Naive thymus-derived CD8-positive, alpha-beta T cell (primary cell): ENCODE data around the gene NCOA3. TPM values are rescaled to one million over a fixed set of nuclear protein-coding genes. Genes with fewer than 3 reads are reported as not detected.
A peak's percentile ranks its signal among the peaks of the same experiment; 100 is the strongest.

ENCODE experiments used
- ATAC-seq, 2 donors: fragments of 150-1000 bp; cut with Tn5 transposase in 1 of 2; sonication (Bioruptor Pico), chemical (Tn5 transposase) in 1 of 2; 1 replicate in 1 of 2; 2 replicates in 1 of 2; pipeline ENCODE4 v1.10.0; 2021; ENCODE audit warnings: mild to moderate bottlenecking in 2 of 2, moderate library complexity in 2 of 2
- POLR2A ChIA-PET: fragments of 350-600 bp; sonication (Branson Sonifier 250); formaldehyde crosslinking; loops from one replicate; lab custom pipeline; 2021; ENCODE audit warnings: antibody characterized with exemption; lab: Charles Lee
- DNase-seq, 10 donors: peaks; one replicate each; pipeline versions ENCODE4 v3.0.0 to v3.0.0-alpha.2; 2020 to 2022
- H3K27ac Mint-ChIP-seq, 10 donors: one replicate each; pipeline ENCODE4 v1.8.0; 2020 to 2022; ENCODE audit warnings: mild to moderate bottlenecking in 10 of 10, mixed read lengths in 10 of 10, moderate library complexity in 4 of 10, inconsistent platforms in 1 of 10
- H3K27me3 Mint-ChIP-seq, 5 donors: one replicate each; pipeline ENCODE4 v1.8.0; 2021 to 2022; ENCODE audit warnings: mixed read lengths in 5 of 5
- H3K36me3 Mint-ChIP-seq, 3 donors: one replicate each; pipeline ENCODE4 v1.8.0; 2020 to 2022; ENCODE audit warnings: mixed read lengths in 3 of 3, mild to moderate bottlenecking in 2 of 3, inconsistent platforms in 1 of 3
- H3K4me1 Mint-ChIP-seq, 4 donors: one replicate each; pipeline ENCODE4 v1.8.0; 2021 to 2022; ENCODE audit warnings: mixed read lengths in 4 of 4
- H3K4me3 Mint-ChIP-seq, 10 donors: one replicate each; pipeline ENCODE4 v1.8.0; 2020 to 2022; ENCODE audit warnings: mild to moderate bottlenecking in 10 of 10, mixed read lengths in 10 of 10, moderate library complexity in 6 of 10, inconsistent platforms in 1 of 10
- H3K9me3 Mint-ChIP-seq, 9 donors: one replicate each; pipeline ENCODE4 v1.8.0; 2020 to 2022; ENCODE audit warnings: mixed read lengths in 9 of 9, mild to moderate bottlenecking in 3 of 9, inconsistent platforms in 1 of 9, moderate library complexity in 1 of 9
- polyA plus RNA-seq, 3 donors: library from polyadenylated mRNA; unstranded; fragments of 300-500 nt; fragmentation: Illumina TruSeq; gene quantifications; one replicate each; pipeline ENCODE4 v1.2.3, GENCODE V29; 2021
- total RNA-seq, 8 experiments: library from RNA in 2 of 8; stranded (reverse) in 2 of 8; gene quantifications; one replicate each; pipeline ENCODE4 v1.2.3 and lab custom pipeline; 2021 to 2026

NCOA3 gene
- total and polyA plus RNA-seq, 5 experiments from 2014 or later = 18.4 to 106 (median 27.8) TPM

DNA sequence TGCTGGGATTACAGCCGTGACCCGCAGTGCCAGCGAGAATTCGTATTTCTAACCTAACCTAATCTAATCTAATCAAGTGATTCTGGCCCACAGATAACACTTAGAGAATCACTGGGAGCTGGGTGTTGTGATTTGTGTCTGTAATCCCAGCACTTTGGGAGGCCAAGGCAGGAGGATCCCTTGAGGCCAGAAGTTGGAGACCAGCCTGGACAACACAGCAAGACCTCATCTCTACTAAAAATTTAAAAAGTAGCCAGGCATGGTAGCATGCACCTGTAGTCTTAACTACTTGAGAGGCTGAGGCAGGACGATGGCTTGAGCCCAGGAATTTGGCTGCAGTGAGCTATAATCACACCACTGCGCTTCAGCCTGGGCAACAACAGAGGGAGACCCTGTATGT is 21.4 kb upstream of the NCOA3 start:
- Mint-ChIP-seq H3K27me3 (no peaks in the 10 kb centered on the region), H3K4me3 (no peak overlapping the region), H3K36me3 (no peaks in the 10 kb centered on the region), H3K9me3 (no peaks in the 10 kb centered on the region), H3K27ac (peak overlapping the region in 2 of 10 donors; percentile 21 to 57), H3K4me1 (peaks cover 2 to 14% (median 4%) of the 10 kb centered on the region in 4 donors)
- no peak for ATAC-seq
- DNase-seq = no peak
- POLR2A ChIA-PET = interaction anchor here (0.6 kb wide), 1 partner anchor 1657 kb away, joined by 3 read pairs; no protein-coding TSS in a partner anchor

DNA sequence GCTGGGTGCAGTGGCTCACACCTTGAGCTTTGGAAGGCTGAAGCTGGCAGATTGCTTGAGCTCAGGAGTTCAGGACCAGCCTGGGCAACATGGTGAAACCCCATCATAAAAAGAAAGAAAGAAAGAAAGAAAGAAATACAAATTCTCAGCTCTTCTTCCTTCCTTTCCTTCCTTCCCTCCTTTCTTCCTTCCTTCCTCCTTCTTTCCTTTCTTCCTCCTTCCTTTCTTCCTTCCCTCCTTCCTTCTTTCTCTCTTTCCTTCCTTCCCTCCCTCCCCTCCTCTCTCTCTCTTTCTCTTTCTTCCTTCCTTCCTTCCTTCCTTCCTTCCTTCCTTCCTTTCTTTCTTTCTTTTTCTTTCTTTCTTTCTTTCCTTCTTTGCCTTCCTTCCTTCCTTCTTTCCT is 21.0 kb upstream of the NCOA3 start:
- Mint-ChIP-seq H3K27ac (no peak overlapping the region), H3K27me3 (no peaks in the 10 kb centered on the region), H3K9me3 (no peaks in the 10 kb centered on the region), H3K4me3 (no peak overlapping the region), H3K36me3 (no peaks in the 10 kb centered on the region), H3K4me1 (peaks cover 2 to 17% (median 7%) of the 10 kb centered on the region in 4 donors)
- ATAC-seq = no peak
- POLR2A ChIA-PET = interaction anchor here (0.6 kb wide), 1 partner anchor 1657 kb away, joined by 3 read pairs; no protein-coding TSS in a partner anchor
- DNase-seq = no peak

DNA sequence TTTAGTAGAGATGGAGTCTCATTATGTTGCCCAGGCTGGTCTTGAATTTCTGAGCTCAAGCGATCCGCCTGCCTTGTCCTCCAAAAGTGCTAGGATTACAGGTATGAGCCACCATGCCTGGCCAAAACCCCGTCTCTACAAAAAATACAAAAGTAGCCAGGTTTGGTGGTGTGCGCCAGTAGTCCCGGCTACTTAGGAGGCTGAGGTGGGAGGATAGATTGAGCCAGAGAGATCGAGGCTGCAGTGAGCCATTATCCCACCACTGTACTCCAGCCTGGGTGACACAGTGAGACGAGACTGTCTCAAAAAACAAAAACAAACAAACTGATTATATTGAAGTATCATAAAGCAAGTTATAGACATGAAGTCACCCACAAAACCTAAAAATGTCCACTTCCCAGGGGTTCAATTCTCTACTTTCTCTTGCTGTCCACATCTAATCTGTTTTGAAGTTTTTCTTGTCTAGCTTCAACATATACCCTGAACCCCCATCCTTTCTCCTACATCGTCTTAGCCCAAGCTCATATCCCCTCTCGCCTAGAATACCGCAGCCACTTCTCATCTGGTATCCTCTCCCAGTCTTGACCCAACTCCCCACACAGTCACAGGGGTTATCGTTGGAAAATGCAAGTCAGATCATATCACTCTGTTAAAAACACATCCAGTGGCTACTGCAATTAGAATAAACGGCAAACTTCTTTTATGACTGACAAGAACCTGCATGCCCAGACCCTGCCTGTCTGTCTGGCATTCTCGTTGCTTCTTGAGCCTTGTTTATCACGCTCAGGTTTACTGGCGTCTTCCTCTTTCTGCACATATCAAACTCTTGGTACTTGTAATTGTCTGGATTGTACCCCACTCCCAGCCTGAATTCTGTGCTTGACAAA is 20.1 kb upstream of the NCOA3 start:
- ATAC-seq = no peak
- Mint-ChIP-seq H3K27me3 (no peaks in the 10 kb centered on the region), H3K4me3 (no peak overlapping the region), H3K9me3 (no peaks in the 10 kb centered on the region), H3K4me1 (peaks cover 2 to 23% (median 8%) of the 10 kb centered on the region in 4 donors), H3K36me3 (no peaks in the 10 kb centered on the region), H3K27ac (peak overlapping the region in 2 of 10 donors; percentile 0 to 5)
- POLR2A ChIA-PET = no interaction called here
- DNase-seq = no peak

DNA sequence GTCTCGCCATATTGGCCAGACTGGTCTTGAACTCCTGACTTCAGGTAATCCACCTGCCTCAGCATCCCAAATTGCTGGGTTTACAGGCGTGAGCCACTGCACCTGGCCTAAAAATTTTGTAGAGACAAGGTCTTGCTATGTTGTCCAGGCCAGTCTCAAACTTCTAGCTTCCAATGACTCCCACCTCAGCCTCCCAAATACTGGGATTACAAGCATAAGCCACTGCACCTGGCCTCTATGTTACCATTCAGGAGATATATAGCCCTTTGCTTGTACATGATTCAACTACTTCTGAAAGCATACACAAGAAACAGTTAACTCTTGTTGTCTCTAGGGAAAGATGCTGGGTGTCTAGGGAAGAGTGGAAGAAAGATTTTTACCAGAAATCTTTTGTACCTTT is 19.0 kb upstream of the NCOA3 start:
- Mint-ChIP-seq H3K27ac (no peak overlapping the region), H3K9me3 (no peaks in the 10 kb centered on the region), H3K36me3 (no peaks in the 10 kb centered on the region), H3K27me3 (no peaks in the 10 kb centered on the region), H3K4me3 (no peak overlapping the region), H3K4me1 (peaks cover 10 to 35% (median 19%) of the 10 kb centered on the region in 4 donors)
- ATAC-seq = no peak
- DNase-seq = no peak
- POLR2A ChIA-PET = interaction anchor here (0.7 to 1.1 kb wide), 2 partner anchors 11 to 55 kb away, joined by 3 to 5 read pairs; no protein-coding TSS in a partner anchor

DNA sequence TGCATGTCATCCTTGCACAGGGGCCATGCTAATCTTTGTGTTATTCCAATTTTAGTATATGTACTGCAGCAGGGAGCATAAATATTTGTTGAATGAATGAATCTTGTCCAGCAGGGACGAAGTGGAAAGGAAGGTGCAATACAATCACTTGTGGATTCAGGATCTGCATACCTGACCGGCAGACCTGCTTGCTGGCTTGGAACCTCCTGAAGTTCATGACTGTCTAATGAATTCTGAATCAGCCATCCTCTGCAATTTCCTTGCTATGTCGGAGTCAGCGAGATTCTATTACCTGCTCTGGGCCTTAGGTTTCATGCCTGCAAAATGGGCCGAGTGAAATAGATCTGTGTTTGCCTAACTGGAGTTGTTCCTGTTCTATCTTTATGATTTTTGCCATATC is 17.4 kb upstream of the NCOA3 start:
- ATAC-seq (no peak), DNase-seq (no peak)
- H3K27ac Mint-ChIP-seq = no peak overlapping the region
- peaks cover 13 to 45% (median 31%) of the 10 kb centered on the region in 4 donors for H3K4me1 Mint-ChIP-seq
- no peaks in the 10 kb centered on the region for H3K27me3 Mint-ChIP-seq
- H3K4me3 Mint-ChIP-seq = no peak overlapping the region
- POLR2A ChIA-PET = interaction anchor here (0.7 to 4.7 kb wide), 2 partner anchors 12 to 18 kb away, joined by 3 to 46 read pairs; partner anchors contain the start of gene NCOA3
- H3K9me3 Mint-ChIP-seq = no peaks in the 10 kb centered on the region
- no peaks in the 10 kb centered on the region for H3K36me3 Mint-ChIP-seq

DNA sequence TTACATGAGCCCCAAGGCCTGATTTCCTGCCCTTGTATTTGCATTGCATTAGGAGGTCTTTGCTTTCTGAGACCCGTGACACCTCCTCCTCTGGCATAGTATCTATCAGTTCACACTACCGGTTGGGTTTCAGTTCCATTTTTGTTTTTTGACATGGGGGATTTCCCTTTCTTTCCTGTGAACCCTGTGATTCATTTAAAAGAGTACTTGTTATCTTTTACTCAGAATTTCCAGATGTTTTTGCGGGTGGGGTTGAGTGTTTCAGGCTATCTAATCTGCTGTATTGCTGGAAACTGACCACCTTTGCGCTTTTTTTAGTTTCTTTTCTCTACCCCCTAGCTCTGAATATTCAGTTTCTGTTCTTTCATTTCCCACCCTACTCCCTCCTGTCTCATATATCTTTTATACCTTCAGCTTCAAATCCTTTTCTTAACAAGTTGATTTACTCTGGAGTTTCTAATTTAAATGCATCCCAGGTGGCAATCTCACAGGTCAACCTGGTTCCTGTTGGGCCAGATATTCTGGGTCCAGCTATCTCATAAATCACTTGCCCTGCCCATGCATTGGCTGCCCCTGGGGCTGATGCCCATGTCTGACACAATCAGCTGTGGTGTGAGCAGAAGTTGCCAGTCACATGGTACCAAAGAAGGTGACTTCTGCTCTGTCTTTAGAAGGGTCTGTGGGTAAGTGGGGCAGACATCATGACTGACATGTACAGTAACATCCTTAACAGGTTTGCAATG is 14.3 kb upstream of the NCOA3 start:
- peak in 9 of 10 donors; percentile 32 to 77 (median 52) for DNase-seq
- H3K9me3 Mint-ChIP-seq = no peaks in the 10 kb centered on the region
- H3K4me1 Mint-ChIP-seq = peaks cover 13 to 59% (median 38%) of the 10 kb centered on the region in 4 donors
- peak; percentile 90 to 92 for ATAC-seq
- H3K36me3 Mint-ChIP-seq = no peaks in the 10 kb centered on the region
- H3K27me3 Mint-ChIP-seq = no peaks in the 10 kb centered on the region
- H3K27ac Mint-ChIP-seq = peak overlapping the region; percentile 3 to 94 (median 90)
- H3K4me3 Mint-ChIP-seq = peak overlapping the region; percentile 46 to 79 (median 68)
- POLR2A ChIA-PET = interaction anchor here (0.6 to 4.7 kb wide), 8 partner anchors 15 to 152 kb away, joined by 3 to 46 read pairs (median 3); partner anchors contain the start of genes NCOA3 and ZMYND8

DNA sequence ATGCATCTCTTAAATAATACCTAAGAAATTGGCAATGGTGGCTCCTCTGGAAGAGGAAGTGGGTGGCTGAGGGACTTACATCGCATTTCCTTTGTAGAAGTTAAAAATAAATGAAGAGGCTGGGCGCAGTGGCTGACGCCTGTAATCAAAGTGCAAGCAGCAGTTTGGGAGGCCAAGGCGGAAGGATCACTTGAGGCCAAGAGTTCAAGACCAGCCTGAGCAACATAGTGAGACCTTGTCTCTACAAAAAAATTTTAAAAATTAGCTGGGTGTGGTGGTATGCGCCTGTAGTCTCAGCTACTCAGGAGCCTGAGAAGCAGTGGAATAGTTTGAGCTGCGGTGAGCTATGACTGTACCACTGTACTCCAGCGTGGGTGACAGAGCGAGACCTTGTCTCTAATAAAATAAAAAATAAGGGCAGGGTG is 12.2 kb upstream of the NCOA3 start:
- ATAC-seq = peak in 1 of 2 donors; percentile 44
- peak overlapping the region; percentile 88 to 96 (median 91) for H3K27ac Mint-ChIP-seq
- peak in 9 of 10 donors; percentile 23 to 75 (median 50) for DNase-seq
- POLR2A ChIA-PET = interaction anchor here (0.6 to 2.5 kb wide), 3 partner anchors 13 to 55 kb away, joined by 3 to 16 read pairs (median 4); partner anchors contain the start of gene NCOA3
- H3K36me3 Mint-ChIP-seq = no peaks in the 10 kb centered on the region
- H3K9me3 Mint-ChIP-seq = no peaks in the 10 kb centered on the region
- H3K27me3 Mint-ChIP-seq = no peaks in the 10 kb centered on the region
- peaks cover 17 to 77% (median 52%) of the 10 kb centered on the region in 4 donors for H3K4me1 Mint-ChIP-seq
- peak overlapping the region in 8 of 10 donors; percentile 9 to 70 (median 41) for H3K4me3 Mint-ChIP-seq

DNA sequence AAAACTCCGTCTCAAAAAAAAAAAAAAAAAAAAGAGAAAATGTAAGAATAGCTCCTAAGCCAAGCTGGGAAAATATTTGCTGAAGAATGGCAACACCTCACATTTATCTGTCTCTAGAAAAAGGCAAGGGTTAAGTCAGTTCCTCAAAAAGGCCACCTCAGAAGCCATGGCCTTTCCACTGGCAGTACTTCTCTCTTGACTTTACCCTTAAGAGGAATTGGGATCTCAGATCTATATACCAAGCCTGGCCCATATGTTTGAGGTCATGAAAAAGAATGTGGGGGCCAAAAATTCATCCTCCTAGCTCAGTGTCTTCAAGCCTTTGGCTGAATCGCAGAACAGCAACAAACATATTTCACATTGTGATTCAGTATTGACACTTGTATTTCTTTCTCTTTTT is 10.9 kb upstream of the NCOA3 start:
- Mint-ChIP-seq H3K36me3 (no peaks in the 10 kb centered on the region), H3K27me3 (no peaks in the 10 kb centered on the region), H3K27ac (peak overlapping the region in 3 of 10 donors; percentile 44 to 81 (median 69)), H3K4me1 (peaks cover 18 to 68% (median 45%) of the 10 kb centered on the region in 4 donors), H3K4me3 (no peak overlapping the region), H3K9me3 (no peaks in the 10 kb centered on the region)
- no peak for ATAC-seq
- POLR2A ChIA-PET = interaction anchor here (0.6 to 2.5 kb wide), 3 partner anchors 9 to 38 kb away, joined by 3 to 16 read pairs (median 4); partner anchors contain the start of gene NCOA3
- no peak for DNase-seq

DNA sequence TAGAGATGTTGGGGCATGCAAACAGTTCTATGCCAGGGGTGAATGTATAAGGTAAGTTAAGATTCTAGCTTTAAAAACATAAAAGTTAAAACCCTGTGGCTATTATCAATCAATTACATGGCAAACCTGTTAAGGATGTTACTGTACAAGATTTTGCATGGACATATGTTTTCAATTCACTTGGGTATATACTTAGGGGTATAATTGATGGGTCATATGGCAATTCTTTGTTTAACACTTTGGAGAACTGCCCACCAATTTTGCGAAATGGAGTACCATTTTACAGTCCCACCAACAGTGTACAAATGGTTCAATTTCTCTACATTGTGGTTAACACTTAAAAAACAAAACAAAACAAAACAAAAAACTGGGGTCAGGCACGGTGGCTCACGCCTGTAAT is 9.4 kb upstream of the NCOA3 start:
- no peak for DNase-seq
- Mint-ChIP-seq H3K4me1 (peaks cover 16 to 55% (median 37%) of the 10 kb centered on the region in 4 donors), H3K4me3 (peak overlapping the region in 1 of 10 donors; percentile 7), H3K27me3 (no peaks in the 10 kb centered on the region), H3K9me3 (peaks cover 0 to 2% (median 0%) of the 10 kb centered on the region in 9 donors), H3K27ac (peak overlapping the region in 1 of 10 donors; percentile 48), H3K36me3 (no peaks in the 10 kb centered on the region)
- ATAC-seq = no peak
- POLR2A ChIA-PET = interaction anchor here (1.1 kb wide), 1 partner anchor 10 kb away, joined by 3 read pairs; no protein-coding TSS in a partner anchor

DNA sequence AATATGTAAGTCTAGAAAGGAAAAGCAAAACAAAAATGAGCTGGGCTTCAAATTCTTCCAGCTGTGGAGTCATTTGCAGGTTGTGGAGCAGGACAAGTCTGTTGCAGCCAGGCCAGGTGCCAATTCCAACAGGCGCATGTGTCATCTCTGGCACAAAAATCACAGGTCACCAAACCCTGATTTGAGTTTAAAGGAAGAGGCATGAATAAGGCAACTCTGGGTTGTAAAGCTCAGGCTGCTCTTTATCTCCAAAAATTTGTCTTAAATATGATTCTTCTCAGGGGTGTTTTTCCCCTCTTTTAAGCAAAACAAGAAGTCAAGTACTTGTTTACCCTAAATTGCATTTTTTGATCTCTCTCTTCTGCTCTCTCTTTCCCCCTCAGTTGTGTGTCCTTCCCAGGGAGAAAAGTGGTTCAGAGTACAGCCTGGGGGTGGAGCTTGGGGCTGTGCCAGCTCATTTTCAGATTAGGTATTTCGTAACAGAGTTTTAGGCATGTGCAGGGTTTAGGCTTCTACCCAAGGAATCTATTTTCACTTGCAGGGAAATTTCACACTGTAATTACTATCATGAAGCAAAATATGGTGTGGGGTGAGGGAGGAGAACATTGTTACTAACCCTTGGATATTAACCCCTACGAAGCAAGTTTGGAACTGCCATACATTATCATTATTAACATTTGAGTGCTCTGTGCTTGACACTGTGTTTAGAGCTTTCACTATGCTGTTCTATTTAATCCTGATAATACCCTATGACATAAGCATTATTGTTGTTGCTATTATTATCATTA is 8.3 kb upstream of the NCOA3 start:
- ATAC-seq = peak; percentile 62 to 73
- POLR2A ChIA-PET = interaction anchor here (0.5 to 1.6 kb wide), 6 partner anchors 8 to 311 kb away, joined by 3 to 10 read pairs (median 4); partner anchors contain the start of gene NCOA3
- peak overlapping the region in 8 of 10 donors; percentile 4 to 63 (median 29) for H3K27ac Mint-ChIP-seq
- no peaks in the 10 kb centered on the region for H3K36me3 Mint-ChIP-seq
- peak overlapping the region in 7 of 10 donors; percentile 1 to 36 (median 17) for H3K4me3 Mint-ChIP-seq
- peaks cover 0 to 2% (median 0%) of the 10 kb centered on the region in 9 donors for H3K9me3 Mint-ChIP-seq
- no peaks in the 10 kb centered on the region for H3K27me3 Mint-ChIP-seq
- peak in 7 of 10 donors; percentile 18 to 38 (median 30) for DNase-seq
- peaks cover 12 to 45% (median 29%) of the 10 kb centered on the region in 4 donors for H3K4me1 Mint-ChIP-seq

DNA sequence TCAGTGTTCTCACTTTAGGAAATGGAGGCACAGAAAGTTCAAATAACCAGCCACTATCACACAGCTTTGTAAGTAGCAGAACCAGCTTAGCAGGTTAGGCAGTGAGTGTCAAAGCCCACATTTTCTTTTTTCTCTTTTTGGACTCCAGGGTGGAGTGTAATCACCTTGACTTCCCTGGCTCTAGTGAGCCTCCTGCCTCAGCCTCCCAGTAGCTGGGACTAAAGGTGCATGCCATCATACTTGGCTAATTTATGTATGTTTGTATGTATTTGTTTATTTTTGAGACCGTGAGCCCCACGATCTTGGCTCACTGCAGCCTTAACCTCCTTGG is 7.8 kb upstream of the NCOA3 start:
- H3K27ac Mint-ChIP-seq = no peak overlapping the region
- POLR2A ChIA-PET = interaction anchor here (0.6 to 1.6 kb wide), 3 partner anchors 8 to 15 kb away, joined by 3 to 10 read pairs (median 3); partner anchors contain the start of gene NCOA3
- no peaks in the 10 kb centered on the region for H3K36me3 Mint-ChIP-seq
- peaks cover 11 to 40% (median 24%) of the 10 kb centered on the region in 4 donors for H3K4me1 Mint-ChIP-seq
- H3K9me3 Mint-ChIP-seq = peaks cover 0 to 2% (median 0%) of the 10 kb centered on the region in 9 donors
- H3K27me3 Mint-ChIP-seq = no peaks in the 10 kb centered on the region
- no peak for DNase-seq
- no peak overlapping the region for H3K4me3 Mint-ChIP-seq
- no peak for ATAC-seq
